Endothelial cell of umbilical vein (primary cell): ENCODE results near the gene SH3PXD2A. TPM values are rescaled to one million over a fixed set of nuclear protein-coding genes. Genes with fewer than 3 reads are reported as not detected.

Experiments
- BruUV-seq: library from RNA; stranded (reverse); fragments of 400-500 nt; replicated peaks from 2 replicates; lab custom pipeline; 2021; lab: Mats Ljungman, UMichigan
- CTCF ChIA-PET: fragments of 300-600, 350-600 bp; sonication (Branson Sonifier 250); formaldehyde crosslinking; loops from one replicate; lab custom pipeline; 2021; ENCODE audit warnings: antibody characterized with exemption, inconsistent platforms; lab: Charles Lee
- POLR2A ChIA-PET: fragments of 300-600, 350-600 bp; sonication (Branson Sonifier 250); formaldehyde crosslinking; loops from one replicate; lab custom pipeline; 2021; ENCODE audit warnings: antibody characterized with exemption, inconsistent platforms; lab: Charles Lee
- DNase-seq: peaks from one replicate; pipeline ENCODE4 v3.0.0-alpha.2; 2011; ENCODE audit warnings: low read depth, low spot score
- FAIRE-seq: peaks from 2 replicates; lab custom pipeline; 2011; peaks lifted over from hg19 to GRCh38; lab: Jason Lieb, UNC
- H2AFZ ChIP-seq: 2 replicates; pipeline ENCODE4 v1.6.0; 2012; ENCODE audit warnings: low read depth, low read length, control low read depth, inconsistent platforms
- H3K27ac ChIP-seq: 2 replicates; pipeline ENCODE4 v1.5.1; 2011; ENCODE audit warnings: low read depth, mild to moderate bottlenecking, control low read depth, low read length, moderate library complexity; ENCODE audit not compliant: insufficient read depth
- H3K27me3 ChIP-seq, 2 experiments: 2 replicates each; pipeline versions ENCODE4 v1.6.0 to v1.6.1; 2011; ENCODE audit warnings: low read length in 2 of 2, mixed read lengths in 1 of 2; ENCODE audit not compliant: control insufficient read depth in 2 of 2, insufficient read depth in 2 of 2
- H3K36me3 ChIP-seq, 2 experiments: 2 replicates in 1 of 2; 3 replicates in 1 of 2; pipeline ENCODE4 v1.5.1; 2011; ENCODE audit warnings: low read length in 2 of 2, mild to moderate bottlenecking in 1 of 2, moderate library complexity in 1 of 2; ENCODE audit not compliant: control insufficient read depth in 2 of 2, insufficient read depth in 2 of 2; ENCODE audit errors: extremely low read depth in 1 of 2
- H3K4me1 ChIP-seq: 3 replicates; pipeline ENCODE4 v1.5.1; 2011; ENCODE audit warnings: mild to moderate bottlenecking, low read length; ENCODE audit not compliant: control insufficient read depth, insufficient read depth; ENCODE audit errors: extremely low read depth
- H3K4me2 ChIP-seq: 2 replicates; pipeline ENCODE4 v1.6.1; 2011; ENCODE audit warnings: low read length, control low read depth, mixed read lengths; ENCODE audit not compliant: insufficient read depth
- H3K4me3 ChIP-seq, 3 experiments: fragments of 200-600 bp in 1 of 3; sonication (generic), shearing (Covaris generic) in 1 of 3; replicated peaks in 1 of 3; 2 replicates each; pipeline ENCODE4 v1.5.1; 2011 to 2016; ENCODE audit warnings: control low read depth in 3 of 3, low read length in 3 of 3, mild to moderate bottlenecking in 2 of 3, inconsistent platforms in 1 of 3, low read depth in 1 of 3, moderate library complexity in 1 of 3; ENCODE audit not compliant: insufficient read depth in 1 of 3
- H3K79me2 ChIP-seq: 2 replicates; pipeline ENCODE4 v1.6.0; 2012; ENCODE audit warnings: low read length, inconsistent platforms; ENCODE audit not compliant: control insufficient read depth, insufficient read depth
- H3K9ac ChIP-seq: replicated peaks from 2 replicates; pipeline ENCODE3; 2011; ENCODE audit warnings: low read length, control low read depth; ENCODE audit not compliant: insufficient read depth; ENCODE audit errors: extremely low read depth
- H3K9me1 ChIP-seq: replicated peaks from 3 replicates; pipeline ENCODE4 v1.6.0; 2011; ENCODE audit warnings: mild to moderate bottlenecking, low read length; ENCODE audit not compliant: control insufficient read depth, insufficient read depth; ENCODE audit errors: extremely low read depth
- H3K9me3 ChIP-seq: replicated peaks from 2 replicates; pipeline ENCODE4 v1.5.1; 2012; ENCODE audit warnings: low read length, inconsistent platforms; ENCODE audit not compliant: control insufficient read depth, insufficient read depth
- H4K20me1 ChIP-seq: replicated peaks from 2 replicates; pipeline ENCODE3; 2011; ENCODE audit warnings: mild to moderate bottlenecking, low read length; ENCODE audit not compliant: control insufficient read depth, insufficient read depth; ENCODE audit errors: extremely low read depth
- EZH2 ChIP-seq: IDR thresholded peaks from 2 replicates; pipeline ENCODE4 v1.6.1; 2012; ENCODE audit warnings: borderline replicate concordance, low read depth, mild to moderate bottlenecking, moderate library complexity, low read length, inconsistent platforms; ENCODE audit not compliant: severe bottlenecking
- FOS ChIP-seq: IDR thresholded peaks from 2 replicates; pipeline ENCODE4 v1.6.1; 2011; ENCODE audit warnings: mild to moderate bottlenecking, low read length, moderate library complexity, borderline replicate concordance; ENCODE audit not compliant: insufficient read depth
- GATA2 ChIP-seq: IDR thresholded peaks from 2 replicates; pipeline ENCODE4 v1.7.0; 2011; ENCODE audit warnings: low read depth, mild to moderate bottlenecking, moderate library complexity, mixed read lengths, low read length; ENCODE audit not compliant: insufficient read length, insufficient read depth
- JUN ChIP-seq: IDR thresholded peaks from 2 replicates; pipeline ENCODE4 v1.6.1; 2011; ENCODE audit warnings: borderline replicate concordance, low read depth; ENCODE audit not compliant: insufficient read length, insufficient read depth
- MYC ChIP-seq: IDR thresholded peaks from one replicate; pipeline ENCODE4 v1.6.1; 2011; ENCODE audit warnings: mild to moderate bottlenecking, low read depth, low read length
- POLR2A ChIP-seq: IDR thresholded peaks from 2 replicates; pipeline ENCODE4 v1.6.1; 2012; ENCODE audit warnings: low read depth, mild to moderate bottlenecking, control low read depth, low read length
- POLR2AphosphoS5 ChIP-seq: IDR thresholded peaks from 2 replicates; pipeline ENCODE4 v1.6.1; 2012; ENCODE audit warnings: low read depth, mild to moderate bottlenecking, control low read depth, low read length, moderate library complexity; ENCODE audit not compliant: insufficient read depth
- dilution Hi-C: fragments of 300-500 bp; cut with MboI; formaldehyde crosslinking; loops from one replicate; pipeline ENCODE4 v1.15.0; 2019; ENCODE audit warnings: low sequenced_read_pairs; ENCODE audit not compliant: extremely low pct_ligation_motif_present
- intact Hi-C: fragments of 100-400 bp; cut with micrococcal nuclease; formaldehyde crosslinking; loops from one replicate; pipeline ENCODE4 v1.10.0; 2022
- polyA plus RNA-seq, 4 experiments: library from polyadenylated mRNA; depleted of rRNA in 3 of 4; stranded (reverse) in 3 of 4; unstranded in 1 of 4; fragments of >200 nt; gene quantifications; 2 replicates each; pipeline versions ENCODE4 v1.2.1 to v1.2.3, GENCODE V29; 2011 to 2012; ENCODE audit warnings: missing spikeins in 1 of 4
- total RNA-seq: library from RNA; stranded (reverse); gene quantifications from 2 replicates; pipeline ENCODE4 v1.2.3, GENCODE V29; 2021
- TF ChIP-seq, protein P1 (sequence below), 2 donors: IDR thresholded peaks; 1 replicate in 1 of 2; 2 replicates in 1 of 2; pipeline ENCODE4 v1.5.1; 2011; ENCODE audit warnings: low read length in 2 of 2, mild to moderate bottlenecking in 2 of 2, moderate library complexity in 2 of 2, control low read depth in 1 of 2, inconsistent platforms in 1 of 2, low read depth in 1 of 2; ENCODE audit not compliant: insufficient read depth in 1 of 2; ENCODE audit errors: extremely low read depth in 1 of 2
- TF ChIP-seq, protein P2 (sequence below): IDR thresholded peaks from 2 replicates; pipeline ENCODE4 v1.6.1; 2011; ENCODE audit not compliant: insufficient read depth, insufficient read length

Gene SH3PXD2A
- total and polyA plus RNA-seq, 2 donors (not counting 3 experiments of a cell fraction or from before 2014, with no cell fraction given) = 1.4 to 5.1 TPM

DNA sequence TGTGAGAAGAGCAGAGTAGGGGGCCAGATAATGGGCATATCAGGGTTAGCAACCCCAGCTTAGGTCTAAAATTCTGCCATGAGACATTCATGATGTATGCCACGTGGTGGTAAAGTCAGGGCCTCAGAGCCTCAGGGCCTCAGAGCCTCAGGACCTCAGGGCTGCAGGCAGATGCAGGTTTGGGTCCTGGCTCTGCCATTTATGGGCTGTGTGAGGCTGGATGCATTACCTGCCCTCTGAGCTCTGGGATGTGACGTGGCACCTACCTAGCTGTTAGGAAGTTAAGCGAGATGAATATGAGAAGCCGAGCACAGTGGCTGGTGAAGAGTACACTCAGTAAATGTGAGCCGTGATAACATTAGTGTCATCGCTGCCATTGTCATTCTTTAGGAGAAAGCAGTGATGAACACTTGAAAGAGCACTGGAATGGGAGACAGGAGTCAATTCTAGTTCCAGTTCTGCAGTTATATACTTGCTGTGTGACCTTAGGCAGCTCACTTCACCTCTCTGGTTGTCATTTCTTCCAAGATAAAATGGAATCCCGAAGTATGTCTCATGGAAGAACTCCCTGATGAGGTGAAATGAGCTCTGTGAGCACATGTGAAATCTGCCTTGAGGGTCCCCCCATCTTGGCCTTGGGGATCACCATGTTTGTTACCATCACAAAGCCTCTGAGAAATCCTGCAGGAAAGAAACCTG, 127.2 kb downstream of the SH3PXD2A start:
- dilution Hi-C loops (no loop called here), intact Hi-C loops (no loop called here)
- Histone ChIP-seq H3K79me2 (no peaks in the 10 kb centered on the region), H3K36me3 (no peaks in the 10 kb centered on the region), H3K27me3 (no peaks in the 10 kb centered on the region), H3K4me2 (no peak overlapping the region), H3K9me3 (no peaks in the 10 kb centered on the region), H3K4me3 (no peak overlapping the region), H2AFZ (no peak overlapping the region), H3K4me1 (peaks cover 13% of the 10 kb centered on the region), H3K9ac (no peak overlapping the region), H3K27ac (no peak overlapping the region), H3K9me1 (no peaks in the 10 kb centered on the region), H4K20me1 (no peaks in the 10 kb centered on the region)
- POLR2A ChIA-PET = no interaction called here
- BruUV-seq = no TSS peak
- FAIRE-seq (no peak), DNase-seq (no peak)
- no peak for TF ChIP-seq GATA2
- TF ChIP-seq EZH2 = no peak
- TF ChIP-seq, protein P1, sequence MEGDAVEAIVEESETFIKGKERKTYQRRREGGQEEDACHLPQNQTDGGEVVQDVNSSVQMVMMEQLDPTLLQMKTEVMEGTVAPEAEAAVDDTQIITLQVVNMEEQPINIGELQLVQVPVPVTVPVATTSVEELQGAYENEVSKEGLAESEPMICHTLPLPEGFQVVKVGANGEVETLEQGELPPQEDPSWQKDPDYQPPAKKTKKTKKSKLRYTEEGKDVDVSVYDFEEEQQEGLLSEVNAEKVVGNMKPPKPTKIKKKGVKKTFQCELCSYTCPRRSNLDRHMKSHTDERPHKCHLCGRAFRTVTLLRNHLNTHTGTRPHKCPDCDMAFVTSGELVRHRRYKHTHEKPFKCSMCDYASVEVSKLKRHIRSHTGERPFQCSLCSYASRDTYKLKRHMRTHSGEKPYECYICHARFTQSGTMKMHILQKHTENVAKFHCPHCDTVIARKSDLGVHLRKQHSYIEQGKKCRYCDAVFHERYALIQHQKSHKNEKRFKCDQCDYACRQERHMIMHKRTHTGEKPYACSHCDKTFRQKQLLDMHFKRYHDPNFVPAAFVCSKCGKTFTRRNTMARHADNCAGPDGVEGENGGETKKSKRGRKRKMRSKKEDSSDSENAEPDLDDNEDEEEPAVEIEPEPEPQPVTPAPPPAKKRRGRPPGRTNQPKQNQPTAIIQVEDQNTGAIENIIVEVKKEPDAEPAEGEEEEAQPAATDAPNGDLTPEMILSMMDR (IDR thresholded peaks at IDR 0.05; ENCODE audit: extremely low read depth in 1 of 2, insufficient read depth in 1 of 2, low read depth in 1 of 2, low read length in 2 of 2) = no peak
- TF ChIP-seq FOS = no peak
- TF ChIP-seq POLR2AphosphoS5 = no peak
- no peak for TF ChIP-seq POLR2A
- TF ChIP-seq, protein P2, sequence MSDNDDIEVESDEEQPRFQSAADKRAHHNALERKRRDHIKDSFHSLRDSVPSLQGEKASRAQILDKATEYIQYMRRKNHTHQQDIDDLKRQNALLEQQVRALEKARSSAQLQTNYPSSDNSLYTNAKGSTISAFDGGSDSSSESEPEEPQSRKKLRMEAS = no peak
- TF ChIP-seq JUN = no peak
- TF ChIP-seq MYC = no peak
- CTCF ChIA-PET = interaction anchor here (0.9 to 2.3 kb wide), 5 partner anchors 16 to 129 kb away, joined by 3 to 8 read pairs (median 5); no protein-coding TSS in a partner anchor
